Measurements from ENCODE around the gene CDKN1C. TPM values are rescaled to one million over a fixed set of nuclear protein-coding genes. Genes with fewer than 3 reads are reported as not detected.

CDKN1C gene
- total and polyA plus RNA-seq, 2 of the 8 experiments (the other 6 are each of a cell fraction or from before 2014, with no cell fraction given) = 12.8 to 14.1 TPM

GRCh38 chr11:2846056-2846455, 39.5 kb downstream of the CDKN1C start:
- WGBS, 2 experiments (ENCODE audit: extremely low coverage in 1 of 2, insufficient coverage in 1 of 2, insufficient read length in 1 of 2, insufficient replicate concordance in 2 of 2, low coverage in 1 of 2, low lambda C conversion rate in 2 of 2, missing lambda C conversion rate in 1 of 2) = 85% methylated on average over 16 of the region's 17 CpGs; no CpG with 5 or more reads in 1 of the 2 experiments
- CTCF ChIA-PET (ENCODE audit: partially characterized antibody) = interaction anchor here (1.1 to 1.9 kb wide), 3 partner anchors 13 to 55 kb away, joined by 3 to 7 read pairs (median 4); no protein-coding TSS in a partner anchor

More at GRCh38 chr11:2846056-2846455, 39.5 kb downstream of the CDKN1C start:
- 0 out of 2 replicates have a peak overlapping the region, but pooled peaks have one; percentile 48 for H2AK5ac ChIP-seq (ENCODE audit: low read depth, low read length)
- no peak overlapping the region for H2AFZ ChIP-seq (ENCODE audit: low read length)
- H3K4me3 ChIP-seq (ENCODE audit: extremely low read depth in 1 of 4, insufficient read depth in 2 of 4, low read depth in 3 of 4, low read length in 4 of 4) = no peak overlapping the region
- 0 out of 2 replicates have a peak, but pooled peaks have one; percentile 25 for TF ChIP-seq E2F6 (IDR thresholded peaks at IDR 0.05)
- no peak for TF ChIP-seq POLR2A (IDR thresholded peaks at IDR 0.05; ENCODE audit: control extremely low read depth in 1 of 2, low read depth in 2 of 2, low read length in 2 of 2)
- TF ChIP-seq MAX (IDR thresholded peaks at IDR 0.05) = 0 out of 2 replicates have a peak, but pooled peaks have one; percentile 24
- POLR2A ChIA-PET (ENCODE audit: partially characterized antibody) = interaction anchor here (0.6 kb wide), 1 partner anchor 82 kb away, joined by 3 read pairs; no protein-coding TSS in a partner anchor
- H3K56ac ChIP-seq (replicated peaks; ENCODE audit: insufficient read length, low read depth, low read length) = no peak overlapping the region
- peak overlapping the region; percentile 59; the same call in 1 of the 2 replicates for H4K8ac ChIP-seq (ENCODE audit: extremely low read depth, insufficient read depth, low read length)
- H3K4me2 ChIP-seq (ENCODE audit: insufficient read depth in 1 of 2, low read depth in 2 of 2, low read length in 2 of 2) = no peak overlapping the region
- H3K23me2 ChIP-seq (ENCODE audit: low read depth, low read length) = no peaks in the 10 kb centered on the region
- peaks cover 0 to 10% (median 4%) of the 10 kb centered on the region in 4 experiments; a peak in 4 of 7 replicates for H3K4me1 ChIP-seq (replicated peaks in 1 of 4; ENCODE audit: control insufficient read depth in 3 of 4, insufficient read depth in 4 of 4, low read length in 3 of 4)
- H4K91ac ChIP-seq (replicated peaks; ENCODE audit: insufficient read length, low read length) = no peak overlapping the region
- no peak overlapping the region for H2BK12ac ChIP-seq (ENCODE audit: low read depth, low read length)
- no peak overlapping the region for H3K23ac ChIP-seq (ENCODE audit: insufficient read length)
- H3K9me3 ChIP-seq (ENCODE audit: insufficient read depth in 2 of 2, low read depth in 1 of 2, low read length in 1 of 2) = no peaks in the 10 kb centered on the region
- DNase-seq (ENCODE audit: low read depth in 1 of 2, low spot score in 2 of 2) (no peak), FAIRE-seq (no peak)
- H3K27me3 ChIP-seq (replicated peaks in 1 of 4; ENCODE audit: control insufficient read depth in 3 of 4, extremely low read depth in 1 of 4, insufficient read depth in 3 of 4, low read length in 3 of 4) = peaks cover 0 to 16% (median 4%) of the 10 kb centered on the region in 4 experiments; a peak in 2 of 7 replicates
- H4K5ac ChIP-seq (ENCODE audit: insufficient read length, low read depth, low read length) = no peak overlapping the region
- H2BK20ac ChIP-seq (ENCODE audit: low read length) = 0 out of 2 replicates have a peak overlapping the region, but pooled peaks have one; percentile 10
- no peak overlapping the region; the same call in 1 of the 2 replicates for H3K18ac ChIP-seq (ENCODE audit: extremely low read depth, low read length)
- H3K27ac ChIP-seq (ENCODE audit: low read depth, low read length) = no peak overlapping the region
- no peak overlapping the region for H3K9ac ChIP-seq (replicated peaks in 1 of 4; ENCODE audit: extremely low read depth in 1 of 4, low read depth in 3 of 4, low read length in 3 of 4)
- no peak overlapping the region for H3K4ac ChIP-seq (replicated peaks; ENCODE audit: insufficient read length, low read depth, low read length)
- H2BK5ac ChIP-seq (ENCODE audit: low read depth, low read length) = no peak overlapping the region; the same call in 1 of the 2 replicates
- H4K20me1 ChIP-seq (replicated peaks in 1 of 2; ENCODE audit: control insufficient read depth in 1 of 2, insufficient read depth in 2 of 2, low read length in 2 of 2) = no peaks in the 10 kb centered on the region
- H2BK15ac ChIP-seq (ENCODE audit: low read length) = peak overlapping the region; percentile 72; the same call in 1 of the 2 replicates
- no peak overlapping the region for H3K14ac ChIP-seq (ENCODE audit: insufficient read length)
- no peaks in the 10 kb centered on the region for H3K79me1 ChIP-seq (ENCODE audit: low read depth, low read length)
- H2BK120ac ChIP-seq (replicated peaks; ENCODE audit: low read depth, low read length) = no peak overlapping the region
- no peaks in the 10 kb centered on the region for H3K36me3 ChIP-seq (ENCODE audit: control insufficient read depth in 2 of 4, insufficient read depth in 4 of 4, low read length in 3 of 4)
- no peaks in the 10 kb centered on the region for H3K79me2 ChIP-seq (ENCODE audit: control insufficient read depth in 1 of 2, insufficient read depth in 2 of 2, low read length in 2 of 2)

All from H1 (cell line).